GM21381 (cell line): ENCODE data around the gene L3MBTL1.

Source experiments
- ATAC-seq: cut with Tn5 transposase; IDR thresholded peaks from one replicate; pipeline ENCODE4 v1.9.1; 2021; ENCODE audit warnings: mild to moderate bottlenecking, moderate library complexity; ENCODE audit not compliant: unreplicated experiment

L3MBTL1 gene

GRCh38 chr20:43558412-43559146 lies 51.1 kb downstream of the L3MBTL1 start, which contains the start of gene SGK2:
Gene SGK2, plus strand, starts transcription at chr20:43559027. Its CDS starts 7,469 bp downstream, at chr20:43566496.
- ATAC-seq = no peak

GRCh38 chr20:43559147-43559987 lies 51.9 kb downstream of the L3MBTL1 start:
- ATAC-seq = no peak

GRCh38 chr20:43560974-43561373 lies 53.5 kb downstream of the L3MBTL1 start:
- ATAC-seq = no peak

DNA sequence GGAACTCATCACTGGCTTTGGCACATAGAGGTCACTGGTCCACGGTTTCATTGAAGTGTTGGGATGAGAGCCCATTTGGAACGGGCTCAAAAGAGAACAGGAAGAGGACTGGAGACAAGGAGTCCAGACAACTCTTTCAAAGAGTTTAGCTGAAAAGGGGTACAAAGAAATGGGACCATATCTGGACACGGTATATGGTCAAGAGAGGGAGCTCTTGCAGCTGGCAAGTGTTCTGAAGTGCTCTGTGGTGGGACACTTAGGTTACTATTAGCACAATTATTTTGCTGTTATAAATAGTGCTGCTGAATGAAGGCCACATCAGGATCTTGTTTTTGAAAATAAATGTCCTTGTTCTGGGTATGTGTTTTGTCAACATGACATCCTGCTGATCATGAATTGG lies 55.9 kb downstream of the L3MBTL1 start:
- no peak for ATAC-seq

GRCh38 chr20:43563991-43564390 lies 56.5 kb downstream of the L3MBTL1 start:
- ATAC-seq = no peak

- no peak for ATAC-seq
Observed at GRCh38 chr20:43564455-43564854, 57.0 kb downstream of the L3MBTL1 start.

- no peak for ATAC-seq
Observed at GRCh38 chr20:43564993-43565757, 57.7 kb downstream of the L3MBTL1 start.

- ATAC-seq = no peak
Observed at GRCh38 chr20:43565758-43566104, 58.2 kb downstream of the L3MBTL1 start.

DNA sequence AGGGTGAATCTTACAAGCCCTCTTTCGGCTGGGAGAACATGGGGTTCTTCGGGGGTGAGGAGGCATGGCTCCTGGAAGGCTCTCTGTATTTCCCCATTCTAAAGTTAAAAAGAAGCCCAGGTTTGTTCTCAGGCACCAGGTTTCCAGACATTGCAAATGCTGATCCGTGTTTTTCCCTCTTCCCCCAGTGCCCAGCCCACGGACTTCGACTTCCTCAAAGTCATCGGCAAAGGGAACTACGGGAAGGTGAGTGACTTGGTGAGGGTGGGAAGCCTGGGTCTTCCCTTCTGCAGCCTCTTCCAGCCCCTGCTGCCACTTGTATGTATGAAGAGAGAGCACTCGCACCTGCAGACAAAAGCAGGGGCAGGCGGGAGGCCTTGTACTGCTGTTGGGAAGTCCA lies 60.0 kb downstream of the L3MBTL1 start:
- ATAC-seq = no peak

GRCh38 chr20:43568706-43569105 lies 61.2 kb downstream of the L3MBTL1 start:
- ATAC-seq = no peak

GRCh38 chr20:43569282-43569681 lies 61.8 kb downstream of the L3MBTL1 start:
- ATAC-seq = no peak

- ATAC-seq = no peak
Observed at GRCh38 chr20:43570496-43570895, 63.0 kb downstream of the L3MBTL1 start.

GRCh38 chr20:43571310-43571709 lies 63.8 kb downstream of the L3MBTL1 start:
- no peak for ATAC-seq

DNA sequence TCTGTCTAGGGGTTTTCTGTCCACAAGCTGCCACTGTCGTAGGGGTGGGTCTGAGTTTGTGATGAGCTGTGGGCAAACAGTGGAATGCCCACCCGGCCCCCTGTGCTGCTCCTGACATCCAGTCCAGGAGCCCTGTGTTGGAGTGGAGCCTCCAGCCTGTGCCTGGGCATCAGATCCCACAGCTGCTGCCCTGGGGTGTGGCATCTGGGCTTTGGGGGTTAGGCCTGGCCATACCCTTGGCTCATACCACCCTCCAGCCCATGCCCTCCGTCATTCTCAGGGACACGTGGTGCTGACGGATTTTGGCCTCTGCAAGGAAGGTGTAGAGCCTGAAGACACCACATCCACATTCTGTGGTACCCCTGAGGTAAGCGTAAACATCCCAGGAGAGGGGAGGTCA lies 64.3 kb downstream of the L3MBTL1 start:
- ATAC-seq = no peak

GRCh38 chr20:43572891-43573290 lies 65.4 kb downstream of the L3MBTL1 start:
- ATAC-seq = no peak

DNA sequence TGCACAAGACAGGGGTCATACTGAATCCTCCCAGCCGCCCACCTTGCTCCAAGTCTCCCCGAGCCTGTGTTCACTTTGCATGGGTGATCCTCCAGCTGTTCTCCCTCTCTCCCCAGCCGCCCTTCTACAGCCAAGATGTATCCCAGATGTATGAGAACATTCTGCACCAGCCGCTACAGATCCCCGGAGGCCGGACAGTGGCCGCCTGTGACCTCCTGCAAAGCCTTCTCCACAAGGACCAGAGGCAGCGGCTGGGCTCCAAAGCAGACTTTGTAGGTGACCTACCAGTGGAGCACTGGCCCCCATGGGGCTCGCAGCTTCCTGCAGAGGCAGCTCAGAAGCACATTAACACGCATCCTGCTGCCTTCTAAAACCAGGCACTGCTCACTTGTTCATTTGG lies 68.6 kb downstream of the L3MBTL1 start:
- no peak for ATAC-seq

DNA sequence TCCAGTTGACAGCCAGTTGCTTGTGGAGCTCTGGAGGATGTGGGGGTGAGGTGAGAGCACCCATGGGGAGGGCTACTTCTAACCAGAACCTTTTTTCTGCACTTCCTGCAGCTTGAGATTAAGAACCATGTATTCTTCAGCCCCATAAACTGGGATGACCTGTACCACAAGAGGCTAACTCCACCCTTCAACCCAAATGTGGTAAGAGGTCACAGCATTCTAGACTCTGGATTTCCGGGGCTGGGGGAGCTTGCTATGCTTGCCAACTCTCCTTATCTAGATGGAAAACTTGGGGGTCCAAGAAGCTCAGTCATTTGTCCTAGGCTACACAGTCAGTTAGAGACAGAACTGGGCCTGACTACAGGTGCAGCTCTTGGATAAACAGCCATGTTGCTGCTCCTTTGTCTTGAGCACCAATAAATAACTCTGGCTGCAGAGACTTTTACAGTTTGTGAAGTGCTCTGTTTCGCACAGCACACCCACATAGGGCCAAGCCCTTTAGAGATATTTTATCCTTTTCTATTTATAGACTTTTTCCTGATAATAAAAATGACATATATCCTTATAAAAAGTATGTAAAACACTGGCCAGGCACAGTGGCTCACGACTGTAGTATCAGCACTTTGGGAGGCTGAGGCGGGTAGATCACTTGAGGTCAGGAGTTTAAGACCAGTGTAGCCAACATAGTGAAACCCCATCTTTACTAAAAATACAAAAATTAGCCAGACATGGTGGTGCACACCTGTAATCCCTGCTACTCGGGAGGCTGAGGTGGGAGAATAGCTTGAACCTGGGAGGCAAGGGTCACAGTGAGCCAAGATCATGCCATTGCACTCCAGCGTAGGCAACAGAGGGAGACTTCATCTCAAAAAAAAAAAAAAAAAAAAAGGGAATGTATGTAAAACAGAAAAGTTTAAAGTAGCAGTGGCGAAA lies 72.6 kb downstream of the L3MBTL1 start:
- ATAC-seq = no peak

- no peak for ATAC-seq
Observed at GRCh38 chr20:43583133-43583864, 75.8 kb downstream of the L3MBTL1 start.

DNA sequence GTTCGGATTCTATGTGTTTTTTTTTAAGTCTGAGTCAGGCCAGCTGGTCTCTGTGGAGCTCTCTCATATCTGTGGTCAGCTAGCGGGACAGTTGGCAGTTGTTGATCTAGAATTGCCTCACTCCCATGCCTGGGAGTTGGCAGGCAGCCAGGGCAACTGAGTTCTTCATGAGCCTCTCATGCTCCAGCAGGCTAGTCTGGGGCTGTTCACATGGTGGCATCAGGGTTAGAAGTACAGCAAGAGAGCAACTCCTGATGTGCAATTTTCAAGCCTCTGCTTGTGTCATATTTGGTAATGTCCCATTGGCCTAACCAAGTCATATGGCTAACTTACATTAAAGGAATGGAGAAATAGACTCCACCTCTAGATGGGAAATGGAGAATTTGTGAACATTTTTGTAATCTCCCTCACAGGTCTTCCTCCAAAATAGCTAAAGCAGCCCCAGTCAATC lies 76.5 kb downstream of the L3MBTL1 start:
- ATAC-seq = no peak
